ENCODE data around the gene LRRC3. TPM values are rescaled to one million over a fixed set of nuclear protein-coding genes. Genes with fewer than 3 reads are reported as not detected.
"Not testable (repeated sequence)": the region's sequence is repeated elsewhere in the genome, so short reads cannot be mapped to it uniquely, and the experiment has no call there.

LRRC3 gene, protein sequence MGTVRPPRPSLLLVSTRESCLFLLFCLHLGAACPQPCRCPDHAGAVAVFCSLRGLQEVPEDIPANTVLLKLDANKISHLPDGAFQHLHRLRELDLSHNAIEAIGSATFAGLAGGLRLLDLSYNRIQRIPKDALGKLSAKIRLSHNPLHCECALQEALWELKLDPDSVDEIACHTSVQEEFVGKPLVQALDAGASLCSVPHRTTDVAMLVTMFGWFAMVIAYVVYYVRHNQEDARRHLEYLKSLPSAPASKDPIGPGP
- polyA plus RNA-seq (ENCODE audit: insufficient read length) = 2.2 TPM

DNA sequence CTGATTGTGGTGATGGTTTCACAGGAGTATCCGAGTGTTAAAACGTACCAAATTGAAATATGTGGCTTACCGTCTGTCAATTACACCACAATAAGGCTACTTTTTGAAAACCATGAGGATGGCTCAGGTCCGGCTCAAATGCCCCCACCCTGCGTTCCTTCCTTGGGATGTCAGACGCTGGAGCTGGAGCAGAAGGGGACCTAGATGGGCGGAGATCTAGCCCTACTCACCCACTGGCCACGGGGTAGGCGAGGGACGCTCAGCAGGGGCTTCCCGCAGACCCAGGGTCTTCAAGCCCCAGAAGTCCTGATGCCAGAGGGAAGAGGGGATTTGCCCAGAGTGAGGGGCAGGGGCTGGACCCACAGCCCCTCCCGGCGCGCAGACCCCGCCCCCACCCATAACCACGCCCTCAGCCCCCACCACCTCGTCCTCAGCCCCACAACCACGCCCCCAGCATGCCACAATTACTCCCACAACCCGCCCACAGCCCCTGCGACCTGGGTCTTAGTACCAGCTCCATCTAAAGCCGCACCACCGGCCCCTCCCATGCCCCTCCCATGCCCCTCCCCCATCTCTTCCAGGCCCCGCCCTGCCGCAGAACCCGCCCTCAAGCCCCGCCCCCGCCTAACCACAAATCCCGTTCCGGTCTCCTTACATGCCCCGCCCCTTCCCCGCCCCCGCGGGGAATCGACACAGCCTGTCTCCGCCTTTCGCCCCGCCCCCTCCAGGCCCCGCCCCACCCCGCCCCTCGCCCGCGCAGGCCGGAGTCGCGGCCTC, at the start of gene LRRC3:
TSS of gene LRRC3 (plus strand) at position 764 of the 777 bp plus-strand sequence. CDS start 1,135 bp downstream, outside the sequence.
- no peak for DNase-seq (ENCODE audit: low read depth)

DNA sequence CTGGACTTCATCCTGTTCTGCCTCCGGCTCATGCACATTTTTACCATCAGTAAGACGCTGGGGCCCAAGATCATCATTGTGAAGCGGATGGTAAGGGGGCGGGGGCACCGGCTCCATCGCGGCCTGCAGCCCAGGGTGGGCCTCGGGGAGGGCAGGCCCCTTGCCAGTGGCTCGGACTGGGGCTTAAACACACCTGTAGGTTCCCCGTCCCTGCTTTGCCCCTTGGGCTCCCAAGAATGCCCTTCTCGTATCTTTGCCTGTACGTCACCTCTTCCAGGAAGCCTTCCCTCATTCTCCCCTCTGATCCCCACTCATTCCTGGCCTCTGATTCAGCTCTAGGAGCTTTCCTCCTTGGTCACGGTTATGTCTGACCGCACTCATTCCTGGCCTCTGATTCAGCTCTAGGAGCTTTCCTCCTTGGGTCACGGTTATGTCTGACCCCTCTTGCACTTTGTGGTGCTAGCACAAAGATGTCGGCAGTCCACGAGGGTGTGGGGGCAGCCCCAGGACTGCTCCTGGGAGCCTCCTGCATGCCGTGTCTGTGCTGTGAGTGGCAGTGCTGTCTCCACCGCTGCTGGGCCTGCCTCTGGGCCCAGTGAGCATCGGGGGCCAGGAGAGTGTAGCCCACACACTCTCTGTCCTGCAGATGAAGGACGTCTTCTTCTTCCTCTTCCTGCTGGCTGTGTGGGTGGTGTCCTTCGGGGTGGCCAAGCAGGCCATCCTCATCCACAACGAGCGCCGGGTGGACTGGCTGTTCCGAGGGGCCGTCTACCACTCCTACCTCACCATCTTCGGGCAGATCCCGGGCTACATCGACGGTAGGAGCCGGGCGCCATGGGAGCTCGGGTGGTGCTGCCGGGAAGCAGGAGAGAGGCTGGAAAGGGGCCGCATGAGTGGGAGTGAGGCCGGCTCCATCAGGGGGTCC, 49.1 kb upstream of the LRRC3 start:
- no peak for DNase-seq (ENCODE audit: low read depth)

- DNase-seq (ENCODE audit: low read depth) = no peak
Observed at GRCh38 chr21:44406953-44407352, 48.4 kb upstream of the LRRC3 start.

DNA sequence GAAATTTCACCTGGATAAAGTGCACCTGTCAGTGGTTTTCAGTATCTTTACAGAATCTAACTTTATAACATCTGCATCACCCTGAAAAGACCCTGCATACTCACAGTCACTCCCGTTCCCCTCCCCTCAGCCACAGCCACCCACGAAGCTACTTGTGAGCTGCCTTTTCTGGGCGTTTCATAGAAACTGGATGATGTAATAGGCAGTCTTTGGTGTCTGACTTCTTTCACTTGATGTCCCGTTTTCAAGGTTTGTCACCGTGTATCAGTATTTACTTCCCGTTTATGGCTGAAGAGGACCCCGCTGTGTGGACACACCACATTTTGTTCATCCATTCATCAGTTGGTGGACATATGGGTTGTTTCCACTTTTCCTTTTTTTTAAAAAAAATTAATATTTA, 47.8 kb upstream of the LRRC3 start:
- no peak for DNase-seq (ENCODE audit: low read depth)

DNA sequence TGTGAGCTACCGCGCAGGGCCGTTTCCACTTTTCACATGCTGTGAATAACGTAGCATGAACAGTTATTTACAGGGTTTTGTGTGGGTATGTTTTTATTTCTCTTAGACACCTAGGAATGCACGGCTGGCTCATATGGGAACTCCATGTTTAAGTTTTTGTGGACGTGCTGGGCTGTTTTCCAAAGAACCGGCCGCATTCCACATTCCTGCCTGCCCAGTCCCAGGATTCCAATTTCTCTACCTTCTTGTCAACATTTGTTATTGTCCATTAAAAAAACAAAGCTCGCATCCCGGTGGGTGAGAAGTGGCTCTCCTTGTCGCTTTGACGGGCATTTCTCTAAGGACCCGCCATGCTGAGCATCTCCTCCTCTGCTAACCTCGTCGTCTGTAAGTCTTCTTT, 47.1 kb upstream of the LRRC3 start:
- no peak for DNase-seq (ENCODE audit: low read depth)

- DNase-seq (ENCODE audit: low read depth) = no peak
Observed at GRCh38 chr21:44413566-44414290, 41.6 kb upstream of the LRRC3 start.

GRCh38 chr21:44414291-44415072, 40.8 kb upstream of the LRRC3 start:
- DNase-seq (ENCODE audit: low read depth) = peak; percentile 57

GRCh38 chr21:44415073-44416025, 40.0 kb upstream of the LRRC3 start:
- DNase-seq (ENCODE audit: low read depth) = no peak

DNA sequence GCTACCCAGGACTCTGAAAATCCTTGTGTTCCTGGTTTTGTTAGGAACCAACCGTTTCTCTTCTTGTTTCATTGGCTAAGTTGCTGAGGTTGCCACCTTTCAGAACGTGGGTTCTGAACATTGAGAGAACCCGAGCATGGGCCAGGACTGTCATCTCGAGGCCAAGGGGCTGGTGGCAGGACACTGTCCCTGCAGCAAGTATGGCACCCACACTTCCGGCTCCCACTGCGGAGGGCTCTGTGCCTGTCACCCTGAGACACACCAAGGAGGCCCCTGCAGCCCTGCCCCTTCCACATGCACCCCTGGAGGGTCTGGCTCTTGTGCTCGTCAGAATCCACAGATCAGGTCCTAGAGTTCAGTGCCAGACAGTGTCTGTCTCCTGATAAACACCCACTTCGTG, 39.1 kb upstream of the LRRC3 start:
- DNase-seq (ENCODE audit: low read depth) = no peak

- DNase-seq (ENCODE audit: low read depth) = not testable (repeated sequence)
Observed at GRCh38 chr21:44417621-44418107, 37.6 kb upstream of the LRRC3 start.

DNA sequence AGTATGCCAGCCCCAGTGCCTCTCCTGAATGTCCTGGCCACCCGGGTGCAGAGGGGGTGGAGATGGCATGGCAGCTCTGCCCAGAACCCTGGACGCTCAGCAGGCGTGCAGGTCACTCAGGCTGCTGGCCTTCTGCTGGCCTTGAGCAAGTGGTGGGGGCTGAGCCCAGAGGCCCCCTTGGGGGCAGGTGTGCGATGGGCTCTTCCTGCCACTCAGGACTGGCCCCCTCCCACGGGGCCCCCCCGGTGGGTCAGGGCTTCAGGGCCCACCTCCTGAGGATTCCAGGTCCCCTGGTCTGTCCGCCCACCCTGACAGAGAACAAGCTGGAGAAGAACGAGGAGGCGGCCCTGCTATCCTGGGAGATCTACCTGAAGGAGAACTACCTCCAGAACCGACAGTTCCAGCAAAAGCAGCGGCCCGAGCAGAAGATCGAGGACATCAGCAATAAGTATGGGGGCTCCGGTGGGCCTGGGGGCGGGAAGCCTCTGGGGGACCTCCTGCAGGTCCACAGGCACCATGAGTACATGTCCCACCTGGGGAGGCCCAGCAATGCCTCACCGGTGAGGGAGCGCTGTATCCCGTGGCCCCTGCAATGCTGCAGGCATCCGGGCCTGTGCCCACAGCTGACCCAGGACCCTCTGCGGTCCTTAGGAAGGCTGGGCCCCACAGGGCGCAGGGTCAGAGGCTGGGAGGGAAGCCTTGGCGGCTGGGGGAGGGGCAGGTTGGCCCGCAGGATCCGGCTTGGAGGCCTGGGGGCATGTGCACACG, 37.0 kb upstream of the LRRC3 start:
- DNase-seq (ENCODE audit: low read depth) = no peak

- no peak for DNase-seq (ENCODE audit: low read depth)
Observed at GRCh38 chr21:44418876-44419230, 36.5 kb upstream of the LRRC3 start.

DNA sequence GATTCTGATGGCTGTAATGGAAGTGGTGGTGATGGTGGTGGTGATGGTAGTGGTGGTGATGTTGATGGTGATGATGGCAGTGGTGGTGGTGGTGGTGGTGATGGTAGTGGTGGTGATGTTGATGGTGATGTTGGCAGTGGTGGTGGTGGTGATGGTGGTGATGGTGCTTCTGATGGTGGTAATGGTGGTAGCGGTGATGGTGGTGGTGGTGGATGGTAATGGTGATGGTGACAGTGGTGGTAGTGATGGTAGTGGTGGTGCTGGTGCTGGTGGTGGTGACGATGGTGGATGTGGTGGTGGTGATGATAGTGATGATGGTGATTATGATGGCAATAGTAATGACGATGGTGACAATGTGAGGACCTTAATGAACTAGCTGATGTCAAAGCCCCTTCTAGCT, 35.6 kb upstream of the LRRC3 start:
- DNase-seq (ENCODE audit: low read depth) = no peak

- DNase-seq (ENCODE audit: low read depth) = no peak
Observed at GRCh38 chr21:44420416-44421205, 34.7 kb upstream of the LRRC3 start.

GRCh38 chr21:44421901-44422840, 33.1 kb upstream of the LRRC3 start:
- no peak for DNase-seq (ENCODE audit: low read depth)

DNA sequence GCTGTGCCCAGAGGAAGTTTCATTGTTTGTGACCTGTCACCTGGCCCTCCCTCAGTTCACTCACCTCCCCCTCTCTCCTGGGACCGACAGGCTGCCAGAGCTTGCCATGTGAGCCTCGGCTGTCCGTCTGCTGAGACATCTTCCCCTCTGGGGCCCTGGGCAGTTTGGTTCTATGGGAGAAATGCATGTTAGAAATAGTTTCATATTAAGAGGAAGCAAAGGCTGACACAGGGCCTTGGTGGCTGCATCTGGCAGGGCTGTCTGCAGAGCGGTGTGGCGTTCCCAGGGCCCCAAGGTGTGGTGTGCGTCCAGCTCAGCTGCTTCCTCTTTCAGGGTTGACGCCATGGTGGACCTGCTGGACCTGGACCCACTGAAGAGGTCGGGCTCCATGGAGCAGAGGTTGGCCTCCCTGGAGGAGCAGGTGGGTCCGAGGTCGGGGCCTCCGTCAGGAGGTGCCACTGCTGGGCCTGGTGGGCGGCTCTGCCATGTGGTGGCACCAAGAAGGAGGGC, 31.9 kb upstream of the LRRC3 start:
- no peak for DNase-seq (ENCODE audit: low read depth)
